Measurements from ENCODE around the gene KXD1. TPM values are rescaled to one million over a fixed set of nuclear protein-coding genes. Genes with fewer than 3 reads are reported as not detected.

Gene KXD1
- total RNA-seq, 4 donors from 2014 or later: 97.1 to 155 (median 106) TPM

DNA sequence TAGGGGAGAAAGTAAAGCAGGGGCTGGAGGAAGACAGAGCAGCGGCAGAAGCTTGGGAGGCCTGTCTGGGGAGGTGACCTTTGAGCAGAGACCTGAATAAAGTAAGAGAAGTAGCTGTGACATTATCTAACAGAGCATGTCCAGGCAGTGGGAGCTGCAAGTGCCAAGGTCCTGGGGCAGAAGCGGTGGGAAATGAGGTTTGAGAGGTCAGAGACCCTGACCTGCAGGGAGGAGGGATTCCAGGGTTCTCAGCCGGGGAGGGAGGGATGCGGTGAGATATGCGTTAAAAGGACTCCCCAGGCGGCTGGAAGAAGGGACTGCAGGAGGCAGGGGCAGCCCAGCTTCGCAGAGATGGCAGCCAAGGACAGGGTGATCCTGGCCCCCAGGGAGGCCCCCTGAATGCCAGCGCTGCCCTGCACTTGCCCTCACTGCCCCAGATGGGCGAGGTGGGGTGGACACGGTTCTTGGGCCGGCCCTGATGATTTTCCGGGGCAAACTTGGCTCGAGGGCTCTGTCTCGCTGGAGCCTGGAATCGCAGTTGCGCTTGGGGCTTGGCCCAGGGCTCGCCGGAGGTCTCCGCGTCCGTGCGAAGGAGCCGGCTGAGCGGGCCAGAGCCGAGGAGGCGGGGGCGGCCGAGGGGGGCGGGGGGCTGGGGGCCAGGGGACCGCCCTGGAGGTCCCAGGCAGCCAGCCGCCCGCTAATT, 45.7 kb downstream of the KXD1 start:
- H3K27ac ChIP-seq: peak overlapping the region in 2 of 4 donors; percentile 5 to 44

DNA sequence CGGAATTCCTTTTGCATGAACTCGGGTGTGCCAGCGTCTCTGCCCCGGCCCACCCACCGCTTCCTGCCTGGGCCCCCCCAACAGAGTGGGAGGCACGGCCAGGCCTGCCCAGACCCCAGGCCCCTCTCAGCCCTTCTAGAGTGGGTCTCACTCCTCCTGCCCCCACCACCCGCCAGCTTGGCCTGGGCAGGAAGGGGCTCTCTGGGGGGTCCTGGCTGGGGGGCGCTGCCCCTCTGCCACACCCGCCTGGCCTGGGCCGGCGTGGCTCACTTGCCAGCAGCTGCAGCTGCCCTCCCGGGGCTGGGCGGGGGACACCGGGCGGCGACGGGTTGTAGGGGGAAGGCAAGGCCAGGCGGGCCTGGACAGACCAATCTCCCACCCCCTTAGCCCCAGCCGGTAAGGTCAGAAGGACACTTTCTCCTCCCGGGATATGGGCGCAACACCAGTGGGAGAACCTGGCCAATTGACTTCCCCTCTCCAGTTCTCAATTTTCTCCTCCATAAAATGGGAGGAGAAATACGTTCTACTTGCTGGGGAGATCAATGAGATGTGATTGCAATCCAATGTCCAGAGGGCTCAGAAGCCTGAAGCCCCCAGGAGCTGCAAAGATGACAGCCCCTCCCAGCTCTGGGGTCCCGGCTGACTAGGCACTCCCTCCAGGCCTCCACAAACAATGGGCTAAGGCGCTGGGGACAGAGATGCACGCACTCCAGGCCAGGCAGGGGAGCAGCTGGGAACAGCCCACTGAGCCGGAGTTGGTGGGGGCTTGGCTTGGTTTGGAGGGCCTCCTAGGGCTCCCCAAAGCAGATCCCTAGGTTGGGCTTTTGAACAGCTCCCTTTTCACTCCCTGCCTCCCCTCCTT, 46.5 kb downstream of the KXD1 start:
- Histone ChIP-seq H3K27ac (peak overlapping the region in 3 of 4 donors; percentile 5 to 44 (median 38)), H3K4me1 (peaks cover 5 to 20% of the 10 kb centered on the region in 2 donors), H3K27me3 (peaks cover 42 to 45% (median 43%) of the 10 kb centered on the region in 3 donors), H3K36me3 (no peaks in the 10 kb centered on the region), H3K4me3 (peak overlapping the region in 3 of 4 donors; percentile 5 to 35 (median 6)), H3K9me3 (no peaks in the 10 kb centered on the region)
- in situ Hi-C loops (cut with MboI; ENCODE audit: low sequenced_read_pairs in 4 of 4) (no loop called here), intact Hi-C loops (cut with DNase I; ENCODE audit: low total_unique reads) (no loop called here)
- TF ChIP-seq, protein P1, sequence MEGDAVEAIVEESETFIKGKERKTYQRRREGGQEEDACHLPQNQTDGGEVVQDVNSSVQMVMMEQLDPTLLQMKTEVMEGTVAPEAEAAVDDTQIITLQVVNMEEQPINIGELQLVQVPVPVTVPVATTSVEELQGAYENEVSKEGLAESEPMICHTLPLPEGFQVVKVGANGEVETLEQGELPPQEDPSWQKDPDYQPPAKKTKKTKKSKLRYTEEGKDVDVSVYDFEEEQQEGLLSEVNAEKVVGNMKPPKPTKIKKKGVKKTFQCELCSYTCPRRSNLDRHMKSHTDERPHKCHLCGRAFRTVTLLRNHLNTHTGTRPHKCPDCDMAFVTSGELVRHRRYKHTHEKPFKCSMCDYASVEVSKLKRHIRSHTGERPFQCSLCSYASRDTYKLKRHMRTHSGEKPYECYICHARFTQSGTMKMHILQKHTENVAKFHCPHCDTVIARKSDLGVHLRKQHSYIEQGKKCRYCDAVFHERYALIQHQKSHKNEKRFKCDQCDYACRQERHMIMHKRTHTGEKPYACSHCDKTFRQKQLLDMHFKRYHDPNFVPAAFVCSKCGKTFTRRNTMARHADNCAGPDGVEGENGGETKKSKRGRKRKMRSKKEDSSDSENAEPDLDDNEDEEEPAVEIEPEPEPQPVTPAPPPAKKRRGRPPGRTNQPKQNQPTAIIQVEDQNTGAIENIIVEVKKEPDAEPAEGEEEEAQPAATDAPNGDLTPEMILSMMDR (IDR thresholded peaks at IDR 0.05 in 4 of 5, conservative IDR thresholded peaks at IDR 0.05 in 1 of 5): no peak
- no peak for TF ChIP-seq POLR2A (IDR thresholded peaks at IDR 0.05)
- ATAC-seq (no peak), DNase-seq (no peak)

More for the DNA sequence above, 45.7 kb downstream of the KXD1 start:
- peak overlapping the region in 3 of 4 donors; percentile 5 to 6 (median 5) for H3K4me3 ChIP-seq
- intact Hi-C loops (cut with DNase I; ENCODE audit: low total_unique reads): no loop called here
- peaks cover 34 to 37% (median 35%) of the 10 kb centered on the region in 3 donors for H3K27me3 ChIP-seq
- H3K36me3 ChIP-seq: no peaks in the 10 kb centered on the region
- peaks cover 5 to 20% of the 10 kb centered on the region in 2 donors for H3K4me1 ChIP-seq
- no peaks in the 10 kb centered on the region for H3K9me3 ChIP-seq
- in situ Hi-C loops (cut with MboI; ENCODE audit: low sequenced_read_pairs in 4 of 4): no loop called here
- ATAC-seq (peak in 1 of 2 donors; percentile 20), DNase-seq (no peak)
- no peak for TF ChIP-seq POLR2A (IDR thresholded peaks at IDR 0.05)
- TF ChIP-seq, protein P1 (IDR thresholded peaks at IDR 0.05 in 4 of 5, conservative IDR thresholded peaks at IDR 0.05 in 1 of 5): peak in 1 of 5 experiments; percentile 28

DNA sequence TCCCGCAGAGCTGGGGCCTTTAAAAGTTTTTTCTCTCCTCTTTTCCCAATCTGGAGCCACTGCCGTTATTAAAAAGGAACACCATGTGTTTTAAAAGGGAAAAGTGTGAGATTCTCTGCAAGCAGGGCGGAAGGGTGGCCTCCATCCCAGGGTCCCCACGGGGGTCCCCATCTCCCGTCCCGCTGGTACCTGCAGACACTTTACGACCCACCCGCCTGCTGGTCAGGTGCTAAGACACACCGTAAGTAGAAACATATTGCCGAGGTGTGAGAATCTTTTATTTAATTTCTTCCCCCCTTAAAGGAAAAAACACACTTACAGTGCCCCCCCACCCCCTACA, 47.1 kb downstream of the KXD1 start:
- no peak for DNase-seq
- H3K27me3 ChIP-seq: peaks cover 48 to 51% (median 49%) of the 10 kb centered on the region in 3 donors
- H3K36me3 ChIP-seq: no peaks in the 10 kb centered on the region
- peak overlapping the region in 2 of 4 donors; percentile 29 to 38 for H3K27ac ChIP-seq
- peaks cover 5 to 20% of the 10 kb centered on the region in 2 donors for H3K4me1 ChIP-seq
- intact Hi-C loops (cut with DNase I; ENCODE audit: low total_unique reads): no loop called here
- peak overlapping the region in 2 of 4 donors; percentile 13 to 35 for H3K4me3 ChIP-seq
- no peaks in the 10 kb centered on the region for H3K9me3 ChIP-seq
- no peak for ATAC-seq
- TF ChIP-seq POLR2A (IDR thresholded peaks at IDR 0.05): no peak
- TF ChIP-seq, protein P1 (IDR thresholded peaks at IDR 0.05 in 4 of 5, conservative IDR thresholded peaks at IDR 0.05 in 1 of 5): no peak
- in situ Hi-C loops (cut with MboI; ENCODE audit: low sequenced_read_pairs in 4 of 4): no loop called here

DNA sequence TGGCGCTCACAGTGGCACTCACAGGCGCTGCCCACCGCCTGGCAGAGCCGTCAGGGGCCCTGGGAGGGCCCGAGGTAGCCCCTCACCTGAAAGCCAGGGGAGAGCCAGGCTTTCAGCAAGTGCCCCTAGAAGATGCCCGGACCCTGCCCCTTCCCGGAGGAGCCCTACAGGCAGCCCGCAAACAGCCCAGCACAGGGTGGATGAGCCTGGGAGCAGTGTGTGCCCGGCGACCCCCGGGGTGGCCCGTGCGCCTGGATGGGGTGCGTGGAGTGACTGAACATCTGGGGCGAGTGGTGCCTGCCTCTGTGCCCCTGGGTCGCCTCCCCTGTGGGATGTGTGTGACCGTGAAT, 47.5 kb downstream of the KXD1 start:
- Histone ChIP-seq H3K27me3 (peaks cover 51 to 55% (median 53%) of the 10 kb centered on the region in 3 donors), H3K9me3 (no peaks in the 10 kb centered on the region), H3K27ac (peak overlapping the region in 2 of 4 donors; percentile 31 to 38), H3K4me3 (peak overlapping the region in 2 of 4 donors; percentile 13 to 35), H3K4me1 (peaks cover 5 to 20% of the 10 kb centered on the region in 2 donors), H3K36me3 (no peaks in the 10 kb centered on the region)
- TF ChIP-seq, protein P1 (IDR thresholded peaks at IDR 0.05 in 4 of 5, conservative IDR thresholded peaks at IDR 0.05 in 1 of 5): no peak
- TF ChIP-seq POLR2A (IDR thresholded peaks at IDR 0.05): no peak
- no peak for DNase-seq
- intact Hi-C loops (cut with DNase I; ENCODE audit: low total_unique reads) (no loop called here), in situ Hi-C loops (cut with MboI; ENCODE audit: low sequenced_read_pairs in 4 of 4) (no loop called here)
- ATAC-seq: no peak
